H1 (cell line): Measurements from ENCODE around the gene SGMS1. TPM values are rescaled to one million over a fixed set of nuclear protein-coding genes. Genes with fewer than 3 reads are reported as not detected.
"Not testable (repeated sequence)": the region's sequence is repeated elsewhere in the genome, so short reads cannot be mapped to it uniquely, and the experiment has no call there.

Experiments used
- CTCF ChIA-PET: fragments of 300-600 bp; sonication (Branson Sonifier 250); formaldehyde crosslinking; loops from one replicate; lab custom pipeline; 2021; ENCODE audit not compliant: partially characterized antibody; lab: Charles Lee
- POLR2A ChIA-PET: fragments of 300-600 bp; sonication (Branson Sonifier 250); formaldehyde crosslinking; loops from one replicate; lab custom pipeline; 2021; ENCODE audit warnings: inconsistent platforms; ENCODE audit not compliant: partially characterized antibody; lab: Charles Lee
- DNase-seq, 2 experiments: peaks; one replicate each; pipeline versions ENCODE4 v3.0.0 to v3.0.0-alpha.2; 2010 to 2022; ENCODE audit warnings: low spot score in 2 of 2, low read depth in 1 of 2, mixed read lengths in 1 of 2
- FAIRE-seq: peaks from 2 replicates; lab custom pipeline; 2011; peaks lifted over from hg19 to GRCh38; lab: Jason Lieb, UNC
- H2AFZ ChIP-seq: 2 replicates; pipeline ENCODE4 v1.8.1; 2012; ENCODE audit warnings: low read length, inconsistent platforms
- H2AK5ac ChIP-seq: 2 replicates; pipeline ENCODE4 v1.6.1; 2013; ENCODE audit warnings: low read depth, low read length
- H2BK120ac ChIP-seq: replicated peaks from 2 replicates; pipeline ENCODE3; 2013; ENCODE audit warnings: low read depth, low read length, inconsistent platforms
- H2BK12ac ChIP-seq: 2 replicates; pipeline ENCODE4 v1.6.1; 2013; ENCODE audit warnings: low read depth, low read length
- H2BK15ac ChIP-seq: 2 replicates; pipeline ENCODE4 v1.6.1; 2013; ENCODE audit warnings: low read length
- H2BK20ac ChIP-seq: 2 replicates; pipeline ENCODE4 v1.6.1; 2013; ENCODE audit warnings: low read length
- H2BK5ac ChIP-seq: 2 replicates; pipeline ENCODE4 v1.6.1; 2013; ENCODE audit warnings: low read depth, low read length
- H3K14ac ChIP-seq: 2 replicates; pipeline ENCODE4 v1.6.1; 2013; ENCODE audit warnings: inconsistent platforms; ENCODE audit not compliant: insufficient read length
- H3K18ac ChIP-seq: 2 replicates; pipeline ENCODE4 v1.6.1; 2013; ENCODE audit warnings: low read length; ENCODE audit errors: extremely low read depth
- H3K23ac ChIP-seq: 2 replicates; pipeline ENCODE4 v1.6.1; 2013; ENCODE audit warnings: inconsistent platforms; ENCODE audit not compliant: insufficient read length
- H3K23me2 ChIP-seq: 2 replicates; pipeline ENCODE4 v1.6.1; 2013; ENCODE audit warnings: low read depth, low read length
- H3K27ac ChIP-seq: 2 replicates; pipeline ENCODE4 v1.6.1; 2011; ENCODE audit warnings: low read depth, low read length, inconsistent platforms
- H3K27me3 ChIP-seq, 4 experiments: replicated peaks in 1 of 4; 1 replicate in 1 of 4; 2 replicates in 3 of 4; pipeline versions ENCODE4 v1.6.1 to v1.8.1; 2011 to 2013; ENCODE audit warnings: low read length in 3 of 4, mild to moderate bottlenecking in 3 of 4, inconsistent platforms in 2 of 4, mixed read lengths in 2 of 4, moderate library complexity in 1 of 4; ENCODE audit not compliant: control insufficient read depth in 3 of 4, insufficient read depth in 3 of 4; ENCODE audit errors: extremely low read depth in 1 of 4
- H3K36me3 ChIP-seq, 4 experiments: 2 replicates each; pipeline versions ENCODE4 v1.6.1 to v1.8.1; 2011 to 2013; ENCODE audit warnings: mild to moderate bottlenecking in 4 of 4, low read length in 3 of 4, moderate library complexity in 2 of 4, control low read depth in 1 of 4, inconsistent platforms in 1 of 4; ENCODE audit not compliant: insufficient read depth in 4 of 4, control insufficient read depth in 2 of 4
- H3K4ac ChIP-seq: replicated peaks from 2 replicates; pipeline ENCODE3; 2013; ENCODE audit warnings: low read length, low read depth, mixed read lengths, inconsistent platforms; ENCODE audit not compliant: insufficient read length
- H3K4me1 ChIP-seq, 4 experiments: replicated peaks in 1 of 4; 1 replicate in 1 of 4; 2 replicates in 3 of 4; pipeline versions ENCODE4 v1.6.1 to v1.8.1; 2011 to 2013; ENCODE audit warnings: low read length in 3 of 4, inconsistent platforms in 2 of 4, mixed read lengths in 1 of 4; ENCODE audit not compliant: insufficient read depth in 4 of 4, control insufficient read depth in 3 of 4
- H3K4me2 ChIP-seq, 2 experiments: 2 replicates each; pipeline versions ENCODE4 v1.6.1 to v1.8.1; 2011 to 2013; ENCODE audit warnings: low read depth in 2 of 2, low read length in 2 of 2, control low read depth in 1 of 2, inconsistent platforms in 1 of 2, mild to moderate bottlenecking in 1 of 2; ENCODE audit not compliant: insufficient read depth in 1 of 2
- H3K4me3 ChIP-seq, 4 experiments: fragments of 200-600, 300-600 bp in 1 of 4; sonication (generic), shearing (Covaris generic), sonication (Bioruptor Twin) in 1 of 4; 2 replicates each; pipeline versions ENCODE4 v1.5.1 to v1.8.1; 2011 to 2016; ENCODE audit warnings: low read length in 4 of 4, low read depth in 3 of 4, control low read depth in 2 of 4, inconsistent platforms in 2 of 4, mild to moderate bottlenecking in 2 of 4, mixed read lengths in 1 of 4, moderate library complexity in 1 of 4; ENCODE audit not compliant: insufficient read depth in 2 of 4; ENCODE audit errors: extremely low read depth in 1 of 4
- H3K56ac ChIP-seq: replicated peaks from 2 replicates; pipeline ENCODE3; 2013; ENCODE audit warnings: low read depth, mild to moderate bottlenecking, mixed read lengths, low read length, inconsistent platforms; ENCODE audit not compliant: insufficient read length
- H3K79me1 ChIP-seq: 2 replicates; pipeline ENCODE4 v1.6.1; 2013; ENCODE audit warnings: low read depth, low read length, control low read depth
- H3K79me2 ChIP-seq, 2 experiments: 2 replicates each; pipeline versions ENCODE4 v1.6.1 to v1.8.1; 2012 to 2013; ENCODE audit warnings: low read length in 2 of 2, mild to moderate bottlenecking in 2 of 2, inconsistent platforms in 1 of 2; ENCODE audit not compliant: insufficient read depth in 2 of 2, control insufficient read depth in 1 of 2
- H3K9ac ChIP-seq, 4 experiments: replicated peaks in 1 of 4; 1 replicate in 1 of 4; 2 replicates in 3 of 4; pipeline versions ENCODE4 v1.6.1 to v1.8.1; 2011 to 2013; ENCODE audit warnings: low read depth in 3 of 4, low read length in 3 of 4, control low read depth in 2 of 4, mild to moderate bottlenecking in 2 of 4, moderate library complexity in 2 of 4, inconsistent platforms in 1 of 4; ENCODE audit errors: extremely low read depth in 1 of 4
- H3K9me3 ChIP-seq, 2 experiments: 2 replicates each; pipeline versions ENCODE4 v1.6.1 to v1.8.1; 2012 to 2013; ENCODE audit warnings: mild to moderate bottlenecking in 2 of 2, moderate library complexity in 2 of 2, control low read depth in 1 of 2, inconsistent platforms in 1 of 2, low read depth in 1 of 2, low read length in 1 of 2, mixed read lengths in 1 of 2; ENCODE audit not compliant: insufficient read depth in 2 of 2
- H4K20me1 ChIP-seq, 2 experiments: replicated peaks in 1 of 2; 2 replicates each; pipeline versions ENCODE3 to v1.8.1; 2011 to 2013; ENCODE audit warnings: inconsistent platforms in 2 of 2, low read length in 2 of 2, mild to moderate bottlenecking in 1 of 2; ENCODE audit not compliant: insufficient read depth in 2 of 2, control insufficient read depth in 1 of 2
- H4K5ac ChIP-seq: 2 replicates; pipeline ENCODE4 v1.6.1; 2013; ENCODE audit warnings: low read length, low read depth, mixed read lengths, inconsistent platforms; ENCODE audit not compliant: insufficient read length
- H4K8ac ChIP-seq: 2 replicates; pipeline ENCODE4 v1.8.0; 2013; ENCODE audit warnings: mild to moderate bottlenecking, moderate library complexity, low read length, inconsistent platforms; ENCODE audit not compliant: insufficient read depth; ENCODE audit errors: extremely low read depth
- H4K91ac ChIP-seq: replicated peaks from 2 replicates; pipeline ENCODE3; 2013; ENCODE audit warnings: low read length, mixed read lengths, inconsistent platforms; ENCODE audit not compliant: insufficient read length
- WGBS, 2 experiments: shearing (Covaris generic) in 1 of 2; methylation state at CpG; one replicate each; pipeline versions ENCODE4 v1.1.6 to v1.1.7; 2013 to 2015; ENCODE audit warnings: low lambda C conversion rate in 2 of 2, mixed read lengths in 2 of 2, inconsistent platforms in 1 of 2, low coverage in 1 of 2, missing lambda C conversion rate in 1 of 2; ENCODE audit not compliant: insufficient replicate concordance in 2 of 2, insufficient coverage in 1 of 2, insufficient read length in 1 of 2; ENCODE audit errors: extremely low coverage in 1 of 2, missing lambda C conversion rate in 1 of 2; 5-methylcytosine and 5-hydroxymethylcytosine counted together
- polyA plus RNA-seq, 7 experiments: library from polyadenylated mRNA; depleted of rRNA in 3 of 7; stranded (reverse) in 5 of 7; unstranded in 2 of 7; fragments of >200 nt in 5 of 7; fragments of 200-250 nt in 2 of 7; gene quantifications; 1 replicate in 5 of 7; 2 replicates in 1 of 7; 4 replicates in 1 of 7; pipeline versions ENCODE4 v1.2.1 to v1.2.3, GENCODE V29; 2011 to 2013; ENCODE audit warnings: missing spikeins in 2 of 7, mixed read lengths in 2 of 7
- total RNA-seq: library from RNA; stranded (reverse); fragmentation: NEBNext Ultra II Directional; extraction: Animal tissue kit (Norgen Biotek cat#: 25700); gene quantifications from 2 replicates; pipeline ENCODE4 v1.2.1, GENCODE V29; 2021

SGMS1 gene
- total and polyA plus RNA-seq, 2 of the 8 experiments (the other 6 are each of a cell fraction or from before 2014, with no cell fraction given), result 6.0 to 15.6 TPM

GRCh38 chr10:50659016-50659864, 35.5 kb upstream of the SGMS1 start:
- not testable (repeated sequence) for H3K9ac ChIP-seq, H3K56ac ChIP-seq, H3K27ac ChIP-seq, H4K5ac ChIP-seq, FAIRE-seq, H4K8ac ChIP-seq, DNase-seq, H3K23ac ChIP-seq, H3K4me2 ChIP-seq, H3K4me3 ChIP-seq, H3K36me3 ChIP-seq, H4K20me1 ChIP-seq, H2BK15ac ChIP-seq, H3K4ac ChIP-seq, H3K4me1 ChIP-seq, H2BK5ac ChIP-seq, H3K23me2 ChIP-seq, H2BK120ac ChIP-seq, H2BK20ac ChIP-seq, H2AK5ac ChIP-seq, H3K9me3 ChIP-seq, H4K91ac ChIP-seq, H3K79me2 ChIP-seq, H3K18ac ChIP-seq, H3K14ac ChIP-seq, H3K79me1 ChIP-seq, H3K27me3 ChIP-seq, H2BK12ac ChIP-seq
- H2AFZ ChIP-seq, result 0 out of 2 replicates have a peak overlapping the region, but pooled peaks have one; percentile 44
- 93% methylated on average over 32 of the region's 35 CpGs; no CpG with 5 or more reads in 1 of the 2 experiments for WGBS, 2 experiments
- ChIA-PET POLR2A (interaction anchor here (1.7 kb wide), 1 partner anchor 34 kb away, joined by 5 read pairs; no protein-coding TSS in a partner anchor), CTCF (interaction anchor here (1.2 to 2.2 kb wide), 2 partner anchors 11 to 31 kb away, joined by 10 to 12 read pairs; no protein-coding TSS in a partner anchor)
